ENCODE results near the gene THY1.
"Not testable (repeated sequence)": the region's sequence is repeated elsewhere in the genome, so short reads cannot be mapped to it uniquely, and the experiment has no call there.

The THY1 gene

DNA sequence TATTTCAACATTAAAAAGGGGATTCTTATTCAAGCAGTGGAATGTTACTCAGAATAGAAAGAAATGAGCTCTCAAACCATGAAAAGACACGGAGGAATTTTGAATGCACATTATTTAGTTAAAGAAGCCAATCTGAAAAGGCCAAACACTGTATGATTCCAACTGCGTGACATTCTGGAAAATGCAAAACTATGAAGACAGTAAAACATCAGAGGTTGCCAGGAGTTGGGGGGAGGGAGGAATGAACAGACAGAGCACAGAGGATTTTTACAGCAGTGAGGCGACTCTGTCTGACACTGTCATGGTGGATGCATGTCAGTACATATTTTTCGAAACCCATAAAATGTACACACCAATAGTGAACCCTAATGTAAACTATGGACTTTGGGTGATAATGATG is 22.9 kb upstream of the THY1 start:
- TF ChIP-seq, protein P1, sequence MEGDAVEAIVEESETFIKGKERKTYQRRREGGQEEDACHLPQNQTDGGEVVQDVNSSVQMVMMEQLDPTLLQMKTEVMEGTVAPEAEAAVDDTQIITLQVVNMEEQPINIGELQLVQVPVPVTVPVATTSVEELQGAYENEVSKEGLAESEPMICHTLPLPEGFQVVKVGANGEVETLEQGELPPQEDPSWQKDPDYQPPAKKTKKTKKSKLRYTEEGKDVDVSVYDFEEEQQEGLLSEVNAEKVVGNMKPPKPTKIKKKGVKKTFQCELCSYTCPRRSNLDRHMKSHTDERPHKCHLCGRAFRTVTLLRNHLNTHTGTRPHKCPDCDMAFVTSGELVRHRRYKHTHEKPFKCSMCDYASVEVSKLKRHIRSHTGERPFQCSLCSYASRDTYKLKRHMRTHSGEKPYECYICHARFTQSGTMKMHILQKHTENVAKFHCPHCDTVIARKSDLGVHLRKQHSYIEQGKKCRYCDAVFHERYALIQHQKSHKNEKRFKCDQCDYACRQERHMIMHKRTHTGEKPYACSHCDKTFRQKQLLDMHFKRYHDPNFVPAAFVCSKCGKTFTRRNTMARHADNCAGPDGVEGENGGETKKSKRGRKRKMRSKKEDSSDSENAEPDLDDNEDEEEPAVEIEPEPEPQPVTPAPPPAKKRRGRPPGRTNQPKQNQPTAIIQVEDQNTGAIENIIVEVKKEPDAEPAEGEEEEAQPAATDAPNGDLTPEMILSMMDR (IDR thresholded peaks at IDR 0.05; ENCODE audit: insufficient read depth, missing control alignments) = no peak
- FAIRE-seq = no peak
- no peak for DNase-seq (ENCODE audit: insufficient read length, low spot score)

DNA sequence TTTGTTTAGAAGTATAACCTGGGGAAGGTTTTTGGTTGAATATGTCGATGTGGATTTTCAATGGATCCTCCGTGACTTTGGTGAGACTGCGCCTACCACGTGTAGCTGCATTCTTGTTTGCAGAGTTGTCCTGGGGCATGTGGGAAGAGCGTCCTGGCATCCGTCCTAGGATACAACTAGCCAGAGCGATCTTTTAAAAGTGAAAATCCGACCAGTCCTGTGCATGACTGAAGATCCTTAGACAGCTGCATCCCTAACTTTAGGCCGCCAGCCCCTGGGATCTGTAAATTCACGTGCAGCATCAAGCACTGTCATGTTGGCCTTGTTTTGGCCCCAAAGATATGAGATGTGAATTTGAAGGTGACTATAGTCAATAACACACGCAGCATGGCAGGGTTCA is 22.4 kb upstream of the THY1 start:
- DNase-seq (ENCODE audit: insufficient read length, low spot score) (no peak), FAIRE-seq (no peak)
- TF ChIP-seq, protein P1 (IDR thresholded peaks at IDR 0.05; ENCODE audit: insufficient read depth, missing control alignments) = no peak

DNA sequence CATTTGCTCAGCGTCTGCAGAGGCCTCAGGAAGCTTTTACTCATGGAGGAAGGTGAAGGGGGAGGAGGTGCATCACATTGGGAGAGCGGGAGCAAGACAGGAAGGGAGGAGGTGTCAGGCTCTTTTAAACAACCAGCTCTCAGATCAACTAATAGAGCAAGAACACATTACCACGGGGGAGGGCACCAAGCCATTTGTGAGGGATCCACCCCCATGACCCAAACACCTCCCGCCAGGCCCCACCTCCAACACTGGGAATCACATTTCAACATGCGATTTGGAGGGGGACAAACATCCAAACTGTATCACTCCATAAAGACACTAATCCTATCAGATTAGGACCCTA is 18.9 kb upstream of the THY1 start:
- TF ChIP-seq, protein P1 (IDR thresholded peaks at IDR 0.05; ENCODE audit: insufficient read depth, missing control alignments) = no peak
- DNase-seq (ENCODE audit: insufficient read length, low spot score) = no peak
- no peak for FAIRE-seq

DNA sequence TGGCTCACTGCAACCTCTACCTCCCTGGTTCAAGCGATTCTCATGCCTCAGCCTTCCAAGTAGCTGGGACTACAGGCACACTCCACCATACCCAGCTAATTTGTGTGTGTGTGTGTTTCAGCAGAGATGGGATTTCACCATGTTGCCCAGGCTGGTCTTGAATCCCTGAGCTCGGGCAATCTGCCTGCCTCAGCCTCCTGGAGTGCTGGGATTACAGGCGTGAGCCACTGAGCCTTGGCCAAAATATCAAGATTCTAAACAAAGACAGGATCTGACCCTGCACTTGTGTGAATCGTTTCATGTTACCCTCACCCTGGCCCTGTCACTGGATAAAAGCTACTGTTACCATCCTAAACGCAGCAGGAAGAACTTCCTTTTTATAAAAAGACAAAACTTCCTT is 15.6 kb upstream of the THY1 start:
- no peak for DNase-seq (ENCODE audit: insufficient read length, low spot score)
- no peak for FAIRE-seq
- TF ChIP-seq, protein P1 (IDR thresholded peaks at IDR 0.05; ENCODE audit: insufficient read depth, missing control alignments) = no peak

DNA sequence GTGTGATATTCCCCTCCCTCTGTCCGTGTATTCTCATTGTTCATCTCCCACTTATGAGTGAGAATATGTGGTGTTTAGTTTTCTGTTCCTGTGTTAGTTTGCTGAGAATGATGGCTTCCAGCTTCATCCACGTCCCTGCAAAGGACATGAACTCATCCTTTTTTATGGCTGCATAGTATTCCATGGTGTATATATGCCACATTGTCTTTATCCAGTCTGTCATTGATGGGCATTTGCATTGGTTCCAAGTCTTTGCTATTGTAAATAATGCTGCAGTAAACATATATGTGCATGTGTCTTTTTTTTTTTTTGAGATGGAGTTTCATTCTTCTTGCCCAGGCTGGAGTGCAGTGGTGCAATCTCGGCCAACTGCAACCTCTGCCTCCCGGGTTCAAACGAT is 14.5 kb upstream of the THY1 start:
- DNase-seq (ENCODE audit: insufficient read length, low spot score); FAIRE-seq: not testable (repeated sequence)

DNA sequence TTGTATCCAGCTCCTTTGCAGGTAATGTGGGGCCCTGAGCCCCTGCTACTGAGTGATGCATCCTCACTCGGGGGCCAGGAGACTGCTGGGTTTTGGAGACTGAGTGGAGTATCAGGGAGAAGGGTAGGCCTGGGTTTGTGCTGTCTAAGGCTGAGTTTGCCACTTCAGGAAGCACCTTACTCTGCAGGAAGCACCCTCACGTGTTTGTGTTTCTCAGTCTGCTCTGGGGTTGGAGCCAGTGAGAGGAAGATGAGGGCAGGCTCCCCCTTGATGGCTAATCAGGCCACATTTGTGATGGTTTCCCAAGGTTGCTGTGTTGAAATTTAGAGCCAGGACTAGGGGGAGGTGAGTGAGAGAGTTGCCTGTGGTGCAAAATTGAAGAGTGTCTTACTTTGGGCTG is 13.7 kb upstream of the THY1 start:
- FAIRE-seq = no peak
- TF ChIP-seq, protein P1 (IDR thresholded peaks at IDR 0.05; ENCODE audit: insufficient read depth, missing control alignments) = no peak
- DNase-seq (ENCODE audit: insufficient read length, low spot score) = no peak

DNA sequence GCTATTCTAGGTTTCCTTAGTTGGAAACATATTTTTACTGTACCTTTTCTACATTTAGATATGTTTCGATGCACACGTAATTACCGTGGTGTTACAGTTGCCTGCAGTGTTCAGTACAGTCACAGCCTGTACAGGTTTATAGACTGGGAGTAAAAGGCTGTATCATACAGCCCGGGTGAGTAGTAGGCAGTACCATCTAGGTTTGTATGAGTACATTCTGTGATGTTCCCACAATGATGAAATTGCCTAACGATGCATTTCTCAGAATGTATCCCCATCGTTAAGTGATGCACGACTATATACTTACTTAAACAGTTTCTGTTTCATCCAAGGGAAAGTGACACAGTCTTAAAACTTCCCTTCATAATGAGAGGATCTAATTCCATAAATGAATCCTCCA is 13.1 kb upstream of the THY1 start:
- DNase-seq (ENCODE audit: insufficient read length, low spot score) = no peak
- no peak for FAIRE-seq
- TF ChIP-seq, protein P1 (IDR thresholded peaks at IDR 0.05; ENCODE audit: insufficient read depth, missing control alignments) = no peak

DNA sequence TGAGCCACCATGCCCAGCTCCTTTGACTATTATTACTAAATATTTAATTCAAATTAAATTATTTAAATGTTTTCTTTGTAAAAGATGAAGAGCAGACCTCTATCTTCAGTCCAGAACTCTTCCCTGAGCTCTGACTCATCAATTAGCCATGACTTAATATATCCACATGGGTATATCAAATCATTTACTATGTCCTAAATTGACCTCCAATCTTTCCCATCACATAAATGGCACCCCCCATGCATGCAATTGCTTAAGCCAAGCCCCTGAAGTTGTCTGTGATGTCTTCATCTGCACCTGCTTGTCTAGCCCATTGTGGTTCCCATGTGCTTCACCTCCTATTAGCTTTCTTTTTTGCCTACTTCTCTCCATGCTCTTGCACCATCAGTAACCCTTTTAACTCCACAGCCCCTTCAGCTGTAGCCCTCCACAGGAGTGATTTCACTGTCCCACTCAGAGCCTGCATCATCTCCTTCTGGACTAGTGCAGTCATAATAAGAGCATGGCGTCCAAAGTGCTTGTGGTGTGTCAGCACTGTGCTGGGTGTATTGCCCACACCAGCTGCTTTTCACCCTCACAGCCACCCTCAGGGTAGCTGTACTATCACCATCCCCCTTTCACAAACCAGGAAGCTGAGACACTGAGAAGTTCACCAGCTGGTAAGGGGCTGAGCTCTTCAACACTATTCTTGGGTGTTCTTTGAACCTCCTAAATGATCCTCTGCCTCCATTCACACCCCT is 11.8 kb upstream of the THY1 start:
- DNase-seq (ENCODE audit: insufficient read length, low spot score) = no peak
- TF ChIP-seq, protein P1 (IDR thresholded peaks at IDR 0.05; ENCODE audit: insufficient read depth, missing control alignments) = no peak
- no peak for FAIRE-seq
